ENCODE results near the gene SPEF2. TPM values are rescaled to one million over a fixed set of nuclear protein-coding genes. Genes with fewer than 3 reads are reported as not detected.

SPEF2 gene
- total RNA-seq, 1 donor from 2014 or later = 2.7 TPM

- Histone ChIP-seq H3K4me1 (no peaks in the 10 kb centered on the region), H3K27me3 (ENCODE audit: low read depth) (no peaks in the 10 kb centered on the region), H3K27ac (replicated peaks) (no peak overlapping the region), H3K9me3 (replicated peaks) (no peaks in the 10 kb centered on the region), H3K36me3 (no peaks in the 10 kb centered on the region), H3K4me3 (no peak overlapping the region)
- TF ChIP-seq CTCF (IDR thresholded peaks at IDR 0.05; ENCODE audit: borderline replicate concordance) = no peak
- no peak for DNase-seq
- intact Hi-C loops (cut with micrococcal nuclease) = no loop called here
These were observed 26.9 kb downstream of the SPEF2 start for GRCh38 chr5:35644543-35644942.

- H3K27me3 ChIP-seq (ENCODE audit: low read depth) = no peaks in the 10 kb centered on the region
- no peaks in the 10 kb centered on the region for H3K9me3 ChIP-seq (replicated peaks)
- intact Hi-C loops (cut with micrococcal nuclease) = no loop called here
- no peak overlapping the region for H3K4me3 ChIP-seq
- no peak overlapping the region for H3K27ac ChIP-seq (replicated peaks)
- no peaks in the 10 kb centered on the region for H3K36me3 ChIP-seq
- TF ChIP-seq CTCF (IDR thresholded peaks at IDR 0.05; ENCODE audit: borderline replicate concordance) = no peak
- DNase-seq = no peak
- no peaks in the 10 kb centered on the region for H3K4me1 ChIP-seq
These were observed 29.5 kb downstream of the SPEF2 start for GRCh38 chr5:35647128-35647527.

GRCh38 chr5:35647712-35648111 is 30.0 kb downstream of the SPEF2 start:
- intact Hi-C loops (cut with micrococcal nuclease) = no loop called here
- H3K27me3 ChIP-seq (ENCODE audit: low read depth) = no peaks in the 10 kb centered on the region
- no peaks in the 10 kb centered on the region for H3K9me3 ChIP-seq (replicated peaks)
- H3K4me1 ChIP-seq = no peaks in the 10 kb centered on the region
- DNase-seq = no peak
- no peak overlapping the region for H3K4me3 ChIP-seq
- no peaks in the 10 kb centered on the region for H3K36me3 ChIP-seq
- H3K27ac ChIP-seq (replicated peaks) = no peak overlapping the region
- TF ChIP-seq CTCF (IDR thresholded peaks at IDR 0.05; ENCODE audit: borderline replicate concordance) = no peak

GRCh38 chr5:35651002-35651756 is 33.5 kb downstream of the SPEF2 start:
- intact Hi-C loops (cut with micrococcal nuclease) = no loop called here
- no peaks in the 10 kb centered on the region for H3K36me3 ChIP-seq
- no peaks in the 10 kb centered on the region for H3K9me3 ChIP-seq (replicated peaks)
- DNase-seq = no peak
- no peak overlapping the region for H3K27ac ChIP-seq (replicated peaks)
- peak; percentile 52 for TF ChIP-seq CTCF (IDR thresholded peaks at IDR 0.05; ENCODE audit: borderline replicate concordance)
- no peaks in the 10 kb centered on the region for H3K27me3 ChIP-seq (ENCODE audit: low read depth)
- H3K4me3 ChIP-seq = no peak overlapping the region
- no peaks in the 10 kb centered on the region for H3K4me1 ChIP-seq

- no peak for DNase-seq
- Histone ChIP-seq H3K27ac (replicated peaks) (no peak overlapping the region), H3K36me3 (peaks cover 7% of the 10 kb centered on the region), H3K4me1 (no peaks in the 10 kb centered on the region), H3K4me3 (no peak overlapping the region), H3K27me3 (ENCODE audit: low read depth) (no peaks in the 10 kb centered on the region), H3K9me3 (replicated peaks) (no peaks in the 10 kb centered on the region)
- intact Hi-C loops (cut with micrococcal nuclease) = no loop called here
- no peak for TF ChIP-seq CTCF (IDR thresholded peaks at IDR 0.05; ENCODE audit: borderline replicate concordance)
These were observed 39.1 kb downstream of the SPEF2 start for GRCh38 chr5:35656721-35657120.
